ENCODE results near the gene PLAAT3.

The PLAAT3 gene

DNA sequence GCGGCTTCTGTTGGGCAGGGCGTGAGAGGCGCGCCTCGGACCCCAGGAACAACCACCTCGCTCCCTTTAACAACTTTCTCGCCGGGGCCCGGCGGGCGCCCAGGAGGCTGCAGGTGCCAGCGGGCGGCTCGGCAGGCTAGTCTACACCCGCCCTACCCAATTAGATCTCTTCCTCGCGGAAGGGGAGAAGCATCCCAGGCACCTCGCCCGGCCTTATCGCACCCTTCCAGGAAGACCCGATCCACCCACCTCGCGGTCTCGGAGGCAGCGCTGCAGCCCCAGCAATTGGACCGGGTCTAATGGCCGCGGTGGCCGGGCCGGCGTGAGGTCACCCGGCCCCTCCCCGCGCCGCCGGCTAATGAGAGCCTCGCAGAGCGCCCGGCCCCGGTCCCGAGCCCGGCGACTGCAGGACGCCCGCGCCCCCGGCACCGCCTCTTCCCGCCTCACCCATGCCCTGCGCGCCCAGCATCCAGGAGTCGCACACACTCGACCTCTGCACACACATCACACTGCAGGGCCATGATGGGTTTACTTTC, at the start of gene PLAAT3:
Gene PLAAT3, minus strand, starts transcription at position 298 of the 536 bp plus-strand sequence. CDS start 419 bp downstream, outside the sequence.
- no peak for TF ChIP-seq CTCF (IDR thresholded peaks at IDR 0.05)

- no peak for TF ChIP-seq CTCF (IDR thresholded peaks at IDR 0.05)
These were observed 49.6 kb upstream of the PLAAT3 start for GRCh38 chr11:63663809-63664208.

- no peak for TF ChIP-seq CTCF (IDR thresholded peaks at IDR 0.05)
These were observed 46.7 kb upstream of the PLAAT3 start for GRCh38 chr11:63660972-63661371.

GRCh38 chr11:63652671-63653070, 38.4 kb upstream of the PLAAT3 start:
- no peak for TF ChIP-seq CTCF (IDR thresholded peaks at IDR 0.05)

GRCh38 chr11:63643205-63643604, 29.0 kb upstream of the PLAAT3 start:
- no peak for TF ChIP-seq CTCF (IDR thresholded peaks at IDR 0.05)

- peak; percentile 12; the same call in 1 of the 2 replicates for TF ChIP-seq CTCF (IDR thresholded peaks at IDR 0.05)
These were observed 27.5 kb upstream of the PLAAT3 start for GRCh38 chr11:63641727-63642126.

DNA sequence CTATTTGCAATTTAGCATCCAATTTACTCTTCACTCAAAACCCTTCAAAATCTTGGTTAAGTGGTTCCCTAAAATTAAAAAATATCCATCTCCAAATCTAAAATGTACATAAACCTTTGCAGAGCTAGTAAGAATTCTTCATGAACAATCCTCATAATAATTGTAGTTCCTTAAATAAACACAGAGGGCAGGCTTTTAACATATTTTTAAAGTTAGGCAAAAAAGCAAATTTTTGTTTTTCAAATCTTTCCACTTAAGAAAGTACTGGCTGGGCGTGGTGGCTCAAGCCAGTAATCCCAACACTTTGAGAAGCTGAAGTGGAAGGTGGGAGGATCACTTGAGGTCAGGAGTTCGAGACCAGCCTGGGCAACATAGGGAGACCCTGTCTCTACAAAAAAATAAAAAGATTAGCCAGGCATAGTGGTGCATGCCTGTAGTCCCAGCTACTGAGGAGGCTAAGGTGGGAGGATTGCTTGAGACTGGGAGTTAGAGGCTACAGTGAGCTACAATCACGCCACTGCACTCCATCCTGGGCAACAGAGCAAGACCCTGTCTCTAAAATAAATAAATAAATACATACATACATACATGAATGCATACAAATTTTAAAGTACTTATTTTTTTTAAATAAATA, 25.1 kb upstream of the PLAAT3 start:
- peak; percentile 54 for TF ChIP-seq CTCF (IDR thresholded peaks at IDR 0.05)

Data from LNCAP (cell line).